HepG2 (cell line): Measurements from ENCODE around the gene SERTAD3.

ENCODE experiments used
- EEA1 ChIP-seq: sonication (generic); formaldehyde crosslinking; IDR thresholded peaks from 2 replicates; pipeline ENCODE4 v1.5.1; 2020; ENCODE audit warnings: mild to moderate bottlenecking, missing genetic modification reagents, borderline replicate concordance
- ERF ChIP-seq: IDR thresholded peaks from 2 replicates; pipeline ENCODE4 v1.6.1; 2018; ENCODE audit warnings: missing biosample characterization, missing genetic modification reagents
- HOMEZ ChIP-seq: IDR thresholded peaks from 2 replicates; pipeline ENCODE4 v1.6.1; 2016; ENCODE audit warnings: low read depth
- RORA ChIP-seq: sonication (generic); formaldehyde crosslinking; IDR thresholded peaks from 2 replicates; pipeline ENCODE4 v1.5.0; 2020; ENCODE audit warnings: mild to moderate bottlenecking, missing genetic modification reagents, moderate library complexity
- SP140L ChIP-seq: sonication (generic); formaldehyde crosslinking; IDR thresholded peaks from 2 replicates; pipeline ENCODE4 v1.4.0; 2020; ENCODE audit warnings: missing genetic modification reagents, borderline replicate concordance
- ZNF24 ChIP-seq: fragments of 450-650 bp; IDR thresholded peaks from 2 replicates; pipeline ENCODE4 v1.6.1; 2017; ENCODE audit warnings: antibody characterized with exemption, mild to moderate bottlenecking
- ZNF747 ChIP-seq: sonication (generic); formaldehyde crosslinking; IDR thresholded peaks from 2 replicates; pipeline ENCODE4 v1.8.1; 2023; ENCODE audit warnings: missing genetic modification reagents, mild to moderate bottlenecking, borderline replicate concordance
- ZNF790 ChIP-seq: sonication (generic); formaldehyde crosslinking; IDR thresholded peaks from 2 replicates; pipeline ENCODE4 v1.8.0; 2022; ENCODE audit warnings: missing genetic modification reagents, mild to moderate bottlenecking, borderline replicate concordance
- ZNF891 ChIP-seq: sonication (generic); formaldehyde crosslinking; IDR thresholded peaks from 2 replicates; pipeline ENCODE4 v1.5.0; 2020; ENCODE audit warnings: mild to moderate bottlenecking, missing genetic modification reagents
- ZSCAN30 ChIP-seq: sonication (generic); formaldehyde crosslinking; IDR thresholded peaks from 2 replicates; pipeline ENCODE4 v1.5.0; 2020; ENCODE audit warnings: mild to moderate bottlenecking, missing genetic modification reagents
- TF ChIP-seq, protein P1 (sequence below): sonication (generic); formaldehyde crosslinking; IDR thresholded peaks from 2 replicates; pipeline ENCODE4 v1.5.0; 2020; ENCODE audit warnings: mild to moderate bottlenecking, missing genetic modification reagents, moderate library complexity

DNA sequence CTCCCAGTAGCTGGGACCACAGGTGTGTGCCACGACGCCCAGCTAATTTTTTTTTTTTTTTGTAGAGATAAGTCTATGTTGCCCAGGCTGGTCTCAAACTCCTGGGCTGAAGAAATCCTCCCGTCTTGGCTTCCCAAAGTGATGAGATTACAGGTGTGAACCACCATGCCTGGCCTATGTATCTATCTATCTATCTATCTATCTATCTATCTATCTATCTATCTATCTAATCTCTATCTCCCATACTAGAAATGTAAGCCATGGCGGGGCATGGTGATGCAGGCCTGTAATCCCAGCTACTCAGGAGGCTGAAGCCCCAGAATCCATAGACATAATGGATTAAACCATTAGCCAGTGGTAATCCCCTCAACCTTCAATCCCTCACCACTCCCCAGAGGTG, 6.5 kb upstream of the SERTAD3 start:
- TF ChIP-seq ZSCAN30 (CRISPR knock-in tag): no peak
- TF ChIP-seq, protein P1, sequence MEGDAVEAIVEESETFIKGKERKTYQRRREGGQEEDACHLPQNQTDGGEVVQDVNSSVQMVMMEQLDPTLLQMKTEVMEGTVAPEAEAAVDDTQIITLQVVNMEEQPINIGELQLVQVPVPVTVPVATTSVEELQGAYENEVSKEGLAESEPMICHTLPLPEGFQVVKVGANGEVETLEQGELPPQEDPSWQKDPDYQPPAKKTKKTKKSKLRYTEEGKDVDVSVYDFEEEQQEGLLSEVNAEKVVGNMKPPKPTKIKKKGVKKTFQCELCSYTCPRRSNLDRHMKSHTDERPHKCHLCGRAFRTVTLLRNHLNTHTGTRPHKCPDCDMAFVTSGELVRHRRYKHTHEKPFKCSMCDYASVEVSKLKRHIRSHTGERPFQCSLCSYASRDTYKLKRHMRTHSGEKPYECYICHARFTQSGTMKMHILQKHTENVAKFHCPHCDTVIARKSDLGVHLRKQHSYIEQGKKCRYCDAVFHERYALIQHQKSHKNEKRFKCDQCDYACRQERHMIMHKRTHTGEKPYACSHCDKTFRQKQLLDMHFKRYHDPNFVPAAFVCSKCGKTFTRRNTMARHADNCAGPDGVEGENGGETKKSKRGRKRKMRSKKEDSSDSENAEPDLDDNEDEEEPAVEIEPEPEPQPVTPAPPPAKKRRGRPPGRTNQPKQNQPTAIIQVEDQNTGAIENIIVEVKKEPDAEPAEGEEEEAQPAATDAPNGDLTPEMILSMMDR (CRISPR knock-in tag): no peak
- TF ChIP-seq HOMEZ (CRISPR knock-in tag): no peak
- TF ChIP-seq ZNF24: no peak
- TF ChIP-seq SP140L (CRISPR knock-in tag): no peak
- no peak for TF ChIP-seq ZNF747 (CRISPR knock-in tag)
- TF ChIP-seq EEA1 (CRISPR knock-in tag): no peak
- TF ChIP-seq ERF (CRISPR knock-in tag): no peak
- TF ChIP-seq RORA: no peak
- TF ChIP-seq ZNF790 (CRISPR knock-in tag): no peak
- no peak for TF ChIP-seq ZNF891 (CRISPR knock-in tag)
